ENCODE data around the gene PODXL. TPM values are rescaled to one million over a fixed set of nuclear protein-coding genes. Genes with fewer than 3 reads are reported as not detected.

PODXL gene
- total RNA-seq, 1 experiment from 2014 or later, result 727 TPM

DNA sequence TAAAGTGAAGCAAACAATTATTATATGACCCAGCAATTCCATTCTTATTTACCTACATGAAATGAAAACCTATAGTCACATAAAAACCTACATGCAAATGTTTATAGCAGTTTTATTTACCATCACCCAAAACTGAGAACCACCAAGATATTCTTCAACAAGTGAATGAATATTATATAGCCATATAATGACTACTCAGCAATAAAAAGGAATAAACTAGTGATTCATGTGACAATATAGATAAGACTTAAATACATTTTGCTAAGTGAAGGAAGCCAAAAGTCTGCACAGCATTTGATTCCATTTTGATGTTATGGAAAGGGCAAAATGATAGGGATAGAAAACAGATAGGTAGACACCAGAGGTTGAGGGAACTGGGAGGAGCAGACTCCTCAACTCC is 31.7 kb downstream of the PODXL start:
- H2BK120ac ChIP-seq (ENCODE audit: low read depth, low read length, poor library complexity, severe bottlenecking), result no peak overlapping the region
- no peak overlapping the region for H2BK15ac ChIP-seq (ENCODE audit: low read depth, low read length)
- H3K4me1 ChIP-seq (ENCODE audit: insufficient read depth, low read length), result peaks cover 14% of the 10 kb centered on the region; the same call in 1 of the 2 replicates
- H3K14ac ChIP-seq (ENCODE audit: insufficient read depth, low read length), result no peak overlapping the region
- H4K5ac ChIP-seq (ENCODE audit: insufficient read length, low read depth, low read length), result no peak overlapping the region
- H4K8ac ChIP-seq (replicated peaks; ENCODE audit: insufficient read length, low read depth, low read length), result no peak overlapping the region
- H2BK12ac ChIP-seq (ENCODE audit: insufficient read length, low read depth, low read length), result no peak overlapping the region
- no peaks in the 10 kb centered on the region for H3K9me3 Mint-ChIP-seq
- no peak overlapping the region for H3K4me2 ChIP-seq (ENCODE audit: insufficient read depth, insufficient read length, low read length)
- no peaks in the 10 kb centered on the region for H4K20me1 ChIP-seq (ENCODE audit: control insufficient read depth, insufficient read depth, insufficient read length)
- no peak overlapping the region for H2BK20ac ChIP-seq (ENCODE audit: low read depth, low read length, poor library complexity, severe bottlenecking)
- H3K23me2 ChIP-seq (ENCODE audit: insufficient read length, low read depth, low read length, poor library complexity, severe bottlenecking), result no peaks in the 10 kb centered on the region
- no peak overlapping the region for H3K18ac ChIP-seq (ENCODE audit: insufficient read length, low read depth, low read length)
- no peak overlapping the region for H3K27ac ChIP-seq (ENCODE audit: insufficient read length, low read depth, low read length)
- peaks cover 81% of the 10 kb centered on the region for H3K79me2 ChIP-seq (ENCODE audit: insufficient read depth, low read length)
- peaks cover 25 to 58% (median 44%) of the 10 kb centered on the region in 3 experiments; a peak in 6 of 7 replicates for H3K36me3 Mint-ChIP-seq (ENCODE audit: insufficient read depth in 1 of 3, low read depth in 3 of 3)
- no peaks in the 10 kb centered on the region for H3K27me3 ChIP-seq (ENCODE audit: insufficient read depth, low read length)
- H3K23ac ChIP-seq (ENCODE audit: insufficient read length, low read depth, low read length), result no peak overlapping the region
- no peak overlapping the region for H4K91ac ChIP-seq (ENCODE audit: insufficient read length, low read depth, low read length)
- H3K27ac Mint-ChIP-seq, result peak overlapping the region in 1 of 3 experiments; percentile 33; a peak in 1 of 7 replicates
- no peak overlapping the region for H3T11ph ChIP-seq (ENCODE audit: low read length)
- H3K4ac ChIP-seq (ENCODE audit: low read depth, low read length), result no peak overlapping the region
- H3K9me3 ChIP-seq (ENCODE audit: control insufficient read depth, low read depth, low read length), result no peaks in the 10 kb centered on the region
- no peaks in the 10 kb centered on the region for H3K27me3 Mint-ChIP-seq (ENCODE audit: low read depth)
- H3K56ac ChIP-seq (ENCODE audit: insufficient read length, low read depth, low read length), result no peak overlapping the region
- H3K79me1 ChIP-seq (ENCODE audit: insufficient read depth, low read depth, low read length, poor library complexity, severe bottlenecking), result peaks cover 3% of the 10 kb centered on the region
- no peak overlapping the region for H3K9ac ChIP-seq (ENCODE audit: extremely low read depth, insufficient read length, low read length)
- no peak overlapping the region for H3K4me3 Mint-ChIP-seq
- H3K4me1 Mint-ChIP-seq, result peaks cover 78 to 85% of the 10 kb centered on the region in 2 experiments
- no peak overlapping the region for H2AFZ ChIP-seq (ENCODE audit: low read length)
- no peak overlapping the region for H2BK5ac ChIP-seq (ENCODE audit: insufficient read length, low read length)
- TF ChIP-seq, protein P1, sequence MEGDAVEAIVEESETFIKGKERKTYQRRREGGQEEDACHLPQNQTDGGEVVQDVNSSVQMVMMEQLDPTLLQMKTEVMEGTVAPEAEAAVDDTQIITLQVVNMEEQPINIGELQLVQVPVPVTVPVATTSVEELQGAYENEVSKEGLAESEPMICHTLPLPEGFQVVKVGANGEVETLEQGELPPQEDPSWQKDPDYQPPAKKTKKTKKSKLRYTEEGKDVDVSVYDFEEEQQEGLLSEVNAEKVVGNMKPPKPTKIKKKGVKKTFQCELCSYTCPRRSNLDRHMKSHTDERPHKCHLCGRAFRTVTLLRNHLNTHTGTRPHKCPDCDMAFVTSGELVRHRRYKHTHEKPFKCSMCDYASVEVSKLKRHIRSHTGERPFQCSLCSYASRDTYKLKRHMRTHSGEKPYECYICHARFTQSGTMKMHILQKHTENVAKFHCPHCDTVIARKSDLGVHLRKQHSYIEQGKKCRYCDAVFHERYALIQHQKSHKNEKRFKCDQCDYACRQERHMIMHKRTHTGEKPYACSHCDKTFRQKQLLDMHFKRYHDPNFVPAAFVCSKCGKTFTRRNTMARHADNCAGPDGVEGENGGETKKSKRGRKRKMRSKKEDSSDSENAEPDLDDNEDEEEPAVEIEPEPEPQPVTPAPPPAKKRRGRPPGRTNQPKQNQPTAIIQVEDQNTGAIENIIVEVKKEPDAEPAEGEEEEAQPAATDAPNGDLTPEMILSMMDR (conservative IDR thresholded peaks at IDR 0.05), result no peak
- H2AK5ac ChIP-seq (ENCODE audit: insufficient read length, low read length), result no peak overlapping the region
- DNase-seq, result no peak
